ENCODE measurements around the gene ITGA1. TPM values are rescaled to one million over a fixed set of nuclear protein-coding genes. Genes with fewer than 3 reads are reported as not detected.
"Not testable (repeated sequence)": the region's sequence is repeated elsewhere in the genome, so short reads cannot be mapped to it uniquely, and the experiment has no call there.

Gene ITGA1
- total RNA-seq, 4 donors from 2014 or later = 9.3 to 88.9 (median 17.6) TPM

DNA sequence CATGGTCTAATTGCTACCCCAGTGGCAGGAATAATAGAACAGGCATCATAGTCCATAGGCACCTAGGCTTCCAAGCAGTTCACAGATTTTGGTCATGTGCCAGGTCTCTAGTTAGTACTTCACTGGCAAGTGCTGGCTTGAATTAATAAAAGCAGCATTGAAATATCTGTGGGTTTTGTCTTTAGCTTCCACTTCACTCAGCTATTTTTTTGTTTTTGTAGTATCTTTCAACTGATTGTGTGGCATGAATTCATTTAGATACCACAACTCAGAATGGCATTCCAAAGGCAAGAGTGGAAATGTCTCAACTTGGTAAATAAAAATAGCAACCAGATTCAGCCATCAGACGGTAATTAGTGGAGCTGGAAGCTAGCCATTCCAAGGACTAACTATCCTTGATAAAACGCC, 173.6 kb downstream of the ITGA1 start:
- 23 to 31% methylated on average over 2 of the region's 2 CpGs for WGBS, 2 donors
- H3K27me3 ChIP-seq = no peaks in the 10 kb centered on the region
- no peaks in the 10 kb centered on the region for H3K9me3 ChIP-seq
- DNase-seq = no peak
- H3K27ac ChIP-seq = peak overlapping the region in 1 of 4 donors; percentile 4
- no peaks in the 10 kb centered on the region for H3K36me3 ChIP-seq
- no peak overlapping the region for H3K4me3 ChIP-seq
- intact Hi-C loops (cut with DNase I) = no loop called here
- TF ChIP-seq, protein P1, sequence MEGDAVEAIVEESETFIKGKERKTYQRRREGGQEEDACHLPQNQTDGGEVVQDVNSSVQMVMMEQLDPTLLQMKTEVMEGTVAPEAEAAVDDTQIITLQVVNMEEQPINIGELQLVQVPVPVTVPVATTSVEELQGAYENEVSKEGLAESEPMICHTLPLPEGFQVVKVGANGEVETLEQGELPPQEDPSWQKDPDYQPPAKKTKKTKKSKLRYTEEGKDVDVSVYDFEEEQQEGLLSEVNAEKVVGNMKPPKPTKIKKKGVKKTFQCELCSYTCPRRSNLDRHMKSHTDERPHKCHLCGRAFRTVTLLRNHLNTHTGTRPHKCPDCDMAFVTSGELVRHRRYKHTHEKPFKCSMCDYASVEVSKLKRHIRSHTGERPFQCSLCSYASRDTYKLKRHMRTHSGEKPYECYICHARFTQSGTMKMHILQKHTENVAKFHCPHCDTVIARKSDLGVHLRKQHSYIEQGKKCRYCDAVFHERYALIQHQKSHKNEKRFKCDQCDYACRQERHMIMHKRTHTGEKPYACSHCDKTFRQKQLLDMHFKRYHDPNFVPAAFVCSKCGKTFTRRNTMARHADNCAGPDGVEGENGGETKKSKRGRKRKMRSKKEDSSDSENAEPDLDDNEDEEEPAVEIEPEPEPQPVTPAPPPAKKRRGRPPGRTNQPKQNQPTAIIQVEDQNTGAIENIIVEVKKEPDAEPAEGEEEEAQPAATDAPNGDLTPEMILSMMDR (IDR thresholded peaks at IDR 0.05) = no peak
- no peak for TF ChIP-seq POLR2A (IDR thresholded peaks at IDR 0.05)
- H3K4me1 ChIP-seq = peaks cover 0 to 13% (median 0%) of the 10 kb centered on the region in 3 donors

DNA sequence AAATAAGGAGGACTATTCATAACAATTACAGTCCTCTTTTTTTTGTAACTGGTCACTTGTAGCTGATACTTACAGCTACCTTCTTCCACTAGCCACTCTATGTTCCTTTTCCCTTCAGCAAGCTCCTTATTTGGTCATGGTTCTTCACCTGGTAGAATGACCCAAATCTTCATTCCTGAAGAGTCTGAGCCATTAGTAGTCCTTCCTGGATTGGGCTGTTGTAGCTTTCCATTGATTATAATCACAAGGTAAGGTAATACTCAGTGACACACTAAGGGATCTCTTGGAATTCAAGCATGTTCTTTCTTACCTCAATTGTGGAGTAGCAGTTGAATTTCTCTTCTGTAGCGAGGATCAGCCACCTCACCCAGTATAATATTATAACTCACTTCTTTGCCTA, 175.9 kb downstream of the ITGA1 start:
- TF ChIP-seq POLR2A (IDR thresholded peaks at IDR 0.05) = no peak
- TF ChIP-seq, protein P1 (IDR thresholded peaks at IDR 0.05) = no peak
- Histone ChIP-seq H3K27ac (no peak overlapping the region), H3K27me3 (no peaks in the 10 kb centered on the region), H3K4me1 (peaks cover 0 to 13% (median 0%) of the 10 kb centered on the region in 3 donors), H3K4me3 (no peak overlapping the region), H3K36me3 (no peaks in the 10 kb centered on the region), H3K9me3 (no peaks in the 10 kb centered on the region)
- intact Hi-C loops (cut with DNase I) = no loop called here
- WGBS, 2 donors = 90 to 100% methylated on average over 1 of the region's 1 CpG
- no peak for DNase-seq

DNA sequence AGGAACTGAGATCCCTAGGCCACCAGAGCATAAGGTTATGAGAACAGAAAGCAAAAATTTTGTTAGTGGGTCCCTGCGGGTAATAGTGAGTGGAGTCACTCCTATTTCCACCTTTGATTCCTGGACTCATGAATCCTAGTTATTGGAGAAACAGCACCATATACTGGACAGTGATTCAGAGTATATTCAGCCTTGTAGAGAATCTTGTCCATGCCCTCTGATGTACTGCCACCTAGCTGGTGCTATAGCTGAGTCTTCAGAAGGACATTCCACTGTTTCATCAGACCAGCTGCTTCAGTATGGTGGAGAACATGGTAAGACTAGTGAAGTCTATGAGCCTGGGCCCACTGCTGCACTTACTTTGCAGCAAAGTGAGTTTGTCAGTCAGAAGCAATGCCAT, 176.4 kb downstream of the ITGA1 start:
- intact Hi-C loops (cut with DNase I) = no loop called here
- H3K4me3 ChIP-seq = no peak overlapping the region
- TF ChIP-seq POLR2A (IDR thresholded peaks at IDR 0.05) = no peak
- TF ChIP-seq, protein P1 (IDR thresholded peaks at IDR 0.05) = no peak
- no peaks in the 10 kb centered on the region for H3K9me3 ChIP-seq
- no peak overlapping the region for H3K27ac ChIP-seq
- WGBS, 2 donors = 90 to 100% methylated on average over 1 of the region's 1 CpG
- no peaks in the 10 kb centered on the region for H3K27me3 ChIP-seq
- H3K36me3 ChIP-seq = no peaks in the 10 kb centered on the region
- H3K4me1 ChIP-seq = peaks cover 0 to 13% (median 0%) of the 10 kb centered on the region in 3 donors
- DNase-seq = no peak

DNA sequence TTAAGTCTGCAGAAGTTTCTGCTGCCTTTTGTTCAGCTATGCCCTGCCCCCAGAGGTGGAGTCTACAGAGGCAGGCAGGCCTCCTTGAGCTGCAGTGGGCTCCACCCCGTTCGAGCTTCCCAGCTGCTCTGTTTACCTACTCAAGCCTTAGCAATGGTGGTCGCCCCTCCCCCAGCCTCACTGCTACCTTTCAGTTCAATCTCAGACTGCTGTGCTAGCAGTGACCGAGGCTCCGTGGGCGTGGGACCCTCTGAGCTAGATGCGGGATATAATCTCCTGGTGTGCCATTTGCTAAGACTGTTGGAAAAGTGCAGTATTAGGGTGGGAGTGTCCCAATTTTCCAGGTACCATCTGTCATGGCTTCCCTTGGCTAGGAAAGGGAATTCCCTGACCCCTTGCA, 188.4 kb downstream of the ITGA1 start:
- DNase-seq; H3K27me3 ChIP-seq; H3K36me3 ChIP-seq; intact Hi-C loops (cut with DNase I); H3K27ac ChIP-seq; H3K4me3 ChIP-seq; H3K4me1 ChIP-seq: not testable (repeated sequence)
- peaks cover 0 to 19% (median 11%) of the 10 kb centered on the region in 3 donors for H3K9me3 ChIP-seq
- 69 to 100% methylated on average over 2 to 7 of the region's 7 CpGs for WGBS, 2 donors

DNA sequence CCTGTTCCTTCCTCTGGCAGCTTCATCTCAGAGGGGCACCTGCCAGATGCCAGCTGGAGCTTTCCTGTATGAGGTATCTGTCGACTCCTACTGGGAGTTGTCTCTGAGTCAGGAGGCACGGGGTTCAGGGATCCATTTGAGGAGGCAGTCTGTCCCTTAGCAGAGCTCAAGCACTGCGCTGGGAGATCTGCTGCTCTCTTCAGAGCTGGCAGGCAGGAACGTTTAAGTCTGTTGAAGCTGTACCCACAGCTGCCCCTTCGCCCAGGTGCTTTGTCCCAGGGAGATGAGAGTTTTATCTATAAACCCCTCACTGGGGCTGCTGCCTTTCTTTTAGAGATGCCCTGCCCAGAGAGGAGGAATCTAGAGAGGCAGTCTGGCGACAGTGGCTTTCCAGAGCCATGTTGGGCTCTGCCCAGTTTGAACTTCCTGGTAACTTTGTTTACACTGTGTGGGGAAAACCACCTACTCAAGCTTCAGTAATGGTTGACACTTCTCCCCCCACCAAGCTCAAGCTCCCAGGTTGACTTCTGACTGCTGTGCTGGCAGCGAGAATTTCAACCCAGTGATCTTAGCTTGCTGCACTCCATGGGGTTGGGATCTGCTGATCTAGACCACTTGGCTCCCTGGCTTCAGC, 189.7 kb downstream of the ITGA1 start:
- TF ChIP-seq POLR2A (IDR thresholded peaks at IDR 0.05) = no peak
- TF ChIP-seq, protein P1 (IDR thresholded peaks at IDR 0.05) = no peak
- Histone ChIP-seq H3K36me3 (no peaks in the 10 kb centered on the region), H3K9me3 (peaks cover 0 to 19% (median 11%) of the 10 kb centered on the region in 3 donors), H3K4me3 (no peak overlapping the region), H3K27ac (no peak overlapping the region), H3K27me3 (no peaks in the 10 kb centered on the region), H3K4me1 (no peaks in the 10 kb centered on the region)
- no peak for DNase-seq
- intact Hi-C loops (cut with DNase I) = no loop called here
- WGBS, 2 donors = 73 to 89% methylated on average over 5 to 6 of the region's 7 CpGs

DNA sequence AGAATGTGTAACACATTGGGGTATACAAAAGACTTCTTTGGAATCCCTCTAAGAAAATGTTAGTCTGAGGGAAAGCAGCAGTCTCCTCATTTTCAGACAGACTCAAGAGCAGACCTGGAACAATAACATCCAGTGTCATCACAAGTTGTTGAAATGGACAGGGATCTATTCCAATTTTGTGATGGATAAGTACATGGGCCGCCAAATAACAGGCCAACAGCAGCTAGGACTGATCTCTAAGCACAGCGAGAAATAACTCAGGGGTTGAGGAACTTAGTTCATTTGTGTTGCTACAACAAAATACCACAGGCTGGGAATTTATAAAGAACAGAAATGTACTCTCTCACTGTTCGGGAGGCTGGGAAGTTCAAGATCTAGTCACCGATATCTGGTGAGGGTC, 193.8 kb downstream of the ITGA1 start:
- Histone ChIP-seq H3K36me3 (no peaks in the 10 kb centered on the region), H3K9me3 (peaks cover 0 to 9% (median 8%) of the 10 kb centered on the region in 3 donors), H3K4me1 (peaks cover 0 to 29% (median 13%) of the 10 kb centered on the region in 3 donors), H3K27ac (no peak overlapping the region), H3K27me3 (no peaks in the 10 kb centered on the region), H3K4me3 (no peak overlapping the region)
- intact Hi-C loops (cut with DNase I) = no loop called here
- 94% methylated on average over 4 of the region's 4 CpGs for WGBS, 2 donors
- no peak for DNase-seq
- TF ChIP-seq, protein P1 (IDR thresholded peaks at IDR 0.05) = no peak
- no peak for TF ChIP-seq POLR2A (IDR thresholded peaks at IDR 0.05)
